ENCODE results near the gene ME1. TPM values are rescaled to one million over a fixed set of nuclear protein-coding genes. Genes with fewer than 3 reads are reported as not detected.
"Not testable (repeated sequence)": the region's sequence is repeated elsewhere in the genome, so short reads cannot be mapped to it uniquely, and the experiment has no call there.

ME1 gene
- total RNA-seq, 1 donor from 2014 or later, result 14.7 TPM

GRCh38 chr6:83367104-83367503, 63.7 kb downstream of the ME1 start:
- Histone ChIP-seq H3K27ac (no peak overlapping the region), H3K27me3 (no peaks in the 10 kb centered on the region), H3K4me1 (no peaks in the 10 kb centered on the region), H3K9me3 (no peaks in the 10 kb centered on the region), H3K4me3 (no peak overlapping the region), H3K36me3 (no peaks in the 10 kb centered on the region)
- DNase-seq (no peak), ATAC-seq (no peak)
- intact Hi-C loops (cut with DNase I), result no loop called here
- no peak for TF ChIP-seq CTCF (IDR thresholded peaks at IDR 0.05)

- ATAC-seq, result no peak
- H3K4me1 ChIP-seq, result no peaks in the 10 kb centered on the region
- no peak overlapping the region for H3K4me3 ChIP-seq
- no peak overlapping the region for H3K27ac ChIP-seq
- TF ChIP-seq CTCF (IDR thresholded peaks at IDR 0.05), result no peak
- no peaks in the 10 kb centered on the region for H3K36me3 ChIP-seq
- intact Hi-C loops (cut with DNase I), result no loop called here
- H3K9me3 ChIP-seq, result no peaks in the 10 kb centered on the region
- no peak for DNase-seq
- H3K27me3 ChIP-seq, result no peaks in the 10 kb centered on the region
Measured at GRCh38 chr6:83365931-83366330, 64.9 kb downstream of the ME1 start.

GRCh38 chr6:83362349-83362748, 68.5 kb downstream of the ME1 start:
- H3K27me3 ChIP-seq; ATAC-seq; H3K4me1 ChIP-seq; H3K4me3 ChIP-seq; H3K9me3 ChIP-seq; intact Hi-C loops (cut with DNase I); DNase-seq; H3K27ac ChIP-seq; H3K36me3 ChIP-seq: not testable (repeated sequence)

- intact Hi-C loops (cut with DNase I), result no loop called here
- no peak for TF ChIP-seq CTCF (IDR thresholded peaks at IDR 0.05)
- Histone ChIP-seq H3K36me3 (no peaks in the 10 kb centered on the region), H3K27ac (no peak overlapping the region), H3K27me3 (no peaks in the 10 kb centered on the region), H3K4me3 (no peak overlapping the region), H3K9me3 (peaks cover 9% of the 10 kb centered on the region), H3K4me1 (no peaks in the 10 kb centered on the region)
- DNase-seq (no peak), ATAC-seq (no peak)
Measured at GRCh38 chr6:83359638-83360037, 71.2 kb downstream of the ME1 start.

GRCh38 chr6:83354747-83355146, 76.1 kb downstream of the ME1 start:
- ATAC-seq, result no peak
- Histone ChIP-seq H3K27me3 (no peaks in the 10 kb centered on the region), H3K36me3 (no peaks in the 10 kb centered on the region), H3K4me3 (no peak overlapping the region), H3K27ac (no peak overlapping the region), H3K9me3 (peaks cover 5% of the 10 kb centered on the region), H3K4me1 (no peaks in the 10 kb centered on the region)
- DNase-seq, result no peak
- intact Hi-C loops (cut with DNase I), result no loop called here
- TF ChIP-seq CTCF (IDR thresholded peaks at IDR 0.05), result no peak

GRCh38 chr6:83352424-83353061, 78.3 kb downstream of the ME1 start:
- Histone ChIP-seq H3K27me3 (no peaks in the 10 kb centered on the region), H3K4me3 (no peak overlapping the region), H3K9me3 (no peaks in the 10 kb centered on the region), H3K36me3 (no peaks in the 10 kb centered on the region), H3K4me1 (no peaks in the 10 kb centered on the region), H3K27ac (no peak overlapping the region)
- DNase-seq (no peak), ATAC-seq (no peak)
- intact Hi-C loops (cut with DNase I), result no loop called here
- no peak for TF ChIP-seq CTCF (IDR thresholded peaks at IDR 0.05)
